Mononuclear cell (primary cell): ENCODE data around the gene PIP4K2A. TPM values are rescaled to one million over a fixed set of nuclear protein-coding genes. Genes with fewer than 3 reads are reported as not detected.

Source experiments
- H3K27me3 ChIP-seq: 2 replicates; pipeline ENCODE4 v1.6.0; 2011; ENCODE audit warnings: low read length, control low read depth; ENCODE audit not compliant: insufficient read depth
- H3K4me1 ChIP-seq: 2 replicates; pipeline ENCODE4 v1.5.1; 2011; ENCODE audit warnings: mild to moderate bottlenecking, low read length, control low read depth; ENCODE audit not compliant: insufficient read depth
- H3K4me3 ChIP-seq: 2 replicates; pipeline ENCODE4 v1.5.1; 2011; ENCODE audit warnings: mild to moderate bottlenecking, low read length, moderate library complexity
- H3K9me3 ChIP-seq: 2 replicates; pipeline ENCODE4 v1.5.1; 2011; ENCODE audit warnings: low read depth, mild to moderate bottlenecking, control low read depth, low read length
- total RNA-seq: library from RNA; depleted of rRNA; stranded (reverse); fragments of >200 nt; gene quantifications from one replicate; pipeline ENCODE4 v1.2.3, GENCODE V29; 2012

Gene PIP4K2A
- total RNA-seq, 1 donor, result 126 TPM

- Histone ChIP-seq H3K4me3 (no peak overlapping the region), H3K9me3 (no peaks in the 10 kb centered on the region), H3K27me3 (no peaks in the 10 kb centered on the region), H3K4me1 (peaks cover 63% of the 10 kb centered on the region)
Measured at GRCh38 chr10:22635650-22636049, 78.7 kb downstream of the PIP4K2A start.

GRCh38 chr10:22634606-22635459 is 79.5 kb downstream of the PIP4K2A start:
- Histone ChIP-seq H3K4me1 (peaks cover 71% of the 10 kb centered on the region), H3K9me3 (no peaks in the 10 kb centered on the region), H3K27me3 (no peaks in the 10 kb centered on the region), H3K4me3 (no peak overlapping the region)

- no peaks in the 10 kb centered on the region for H3K27me3 ChIP-seq
Measured at GRCh38 chr10:22634093-22634492, 80.3 kb downstream of the PIP4K2A start.

GRCh38 chr10:22633528-22633927 is 80.8 kb downstream of the PIP4K2A start:
- H3K9me3 ChIP-seq, result no peaks in the 10 kb centered on the region
- no peak overlapping the region for H3K4me3 ChIP-seq
- peaks cover 79% of the 10 kb centered on the region for H3K4me1 ChIP-seq
- H3K27me3 ChIP-seq, result no peaks in the 10 kb centered on the region

More at GRCh38 chr10:22634093-22634492, 80.3 kb downstream of the PIP4K2A start:
- peaks cover 76% of the 10 kb centered on the region for H3K4me1 ChIP-seq
- no peak overlapping the region for H3K4me3 ChIP-seq
- no peaks in the 10 kb centered on the region for H3K9me3 ChIP-seq

- H3K27me3 ChIP-seq, result no peaks in the 10 kb centered on the region
- H3K4me1 ChIP-seq, result peaks cover 83% of the 10 kb centered on the region
- no peaks in the 10 kb centered on the region for H3K9me3 ChIP-seq
- H3K4me3 ChIP-seq, result no peak overlapping the region
Measured at GRCh38 chr10:22633106-22633505, 81.3 kb downstream of the PIP4K2A start.

- peaks cover 77% of the 10 kb centered on the region for H3K4me1 ChIP-seq
Measured at GRCh38 chr10:22631646-22632278, 82.6 kb downstream of the PIP4K2A start.

GRCh38 chr10:22631185-22631584 is 83.2 kb downstream of the PIP4K2A start:
- Histone ChIP-seq H3K9me3 (no peaks in the 10 kb centered on the region), H3K4me3 (no peak overlapping the region)

More at GRCh38 chr10:22631646-22632278, 82.6 kb downstream of the PIP4K2A start:
- no peaks in the 10 kb centered on the region for H3K27me3 ChIP-seq
- no peaks in the 10 kb centered on the region for H3K9me3 ChIP-seq
- H3K4me3 ChIP-seq, result no peak overlapping the region

GRCh38 chr10:22630234-22631174 is 83.9 kb downstream of the PIP4K2A start:
- H3K9me3 ChIP-seq, result no peaks in the 10 kb centered on the region
- peaks cover 69% of the 10 kb centered on the region for H3K4me1 ChIP-seq
- H3K27me3 ChIP-seq, result no peaks in the 10 kb centered on the region
- H3K4me3 ChIP-seq, result no peak overlapping the region

More at GRCh38 chr10:22631185-22631584, 83.2 kb downstream of the PIP4K2A start:
- Histone ChIP-seq H3K4me1 (peaks cover 71% of the 10 kb centered on the region), H3K27me3 (no peaks in the 10 kb centered on the region)

GRCh38 chr10:22629852-22630233 is 84.5 kb downstream of the PIP4K2A start:
- Histone ChIP-seq H3K4me3 (no peak overlapping the region), H3K4me1 (peaks cover 65% of the 10 kb centered on the region), H3K9me3 (no peaks in the 10 kb centered on the region), H3K27me3 (no peaks in the 10 kb centered on the region)

- H3K4me3 ChIP-seq, result no peak overlapping the region
- no peaks in the 10 kb centered on the region for H3K27me3 ChIP-seq
- H3K9me3 ChIP-seq, result no peaks in the 10 kb centered on the region
- H3K4me1 ChIP-seq, result peaks cover 67% of the 10 kb centered on the region
Measured at GRCh38 chr10:22629126-22629525, 85.3 kb downstream of the PIP4K2A start.

GRCh38 chr10:22628309-22628708 is 86.1 kb downstream of the PIP4K2A start:
- Histone ChIP-seq H3K4me3 (no peak overlapping the region), H3K4me1 (peaks cover 67% of the 10 kb centered on the region), H3K9me3 (no peaks in the 10 kb centered on the region), H3K27me3 (no peaks in the 10 kb centered on the region)

- peaks cover 67% of the 10 kb centered on the region for H3K4me1 ChIP-seq
- no peaks in the 10 kb centered on the region for H3K27me3 ChIP-seq
- H3K9me3 ChIP-seq, result no peaks in the 10 kb centered on the region
- no peak overlapping the region for H3K4me3 ChIP-seq
Measured at GRCh38 chr10:22626784-22627183, 87.6 kb downstream of the PIP4K2A start.

- no peaks in the 10 kb centered on the region for H3K9me3 ChIP-seq
- no peak overlapping the region for H3K4me3 ChIP-seq
- peaks cover 65% of the 10 kb centered on the region for H3K4me1 ChIP-seq
- no peaks in the 10 kb centered on the region for H3K27me3 ChIP-seq
Measured at GRCh38 chr10:22625516-22626290, 88.7 kb downstream of the PIP4K2A start.

- no peaks in the 10 kb centered on the region for H3K9me3 ChIP-seq
- no peaks in the 10 kb centered on the region for H3K27me3 ChIP-seq
- peaks cover 59% of the 10 kb centered on the region for H3K4me1 ChIP-seq
- H3K4me3 ChIP-seq, result no peak overlapping the region
Measured at GRCh38 chr10:22624287-22624738, 90.1 kb downstream of the PIP4K2A start.
